ENCODE data around the gene WDR27.

The WDR27 gene

DNA sequence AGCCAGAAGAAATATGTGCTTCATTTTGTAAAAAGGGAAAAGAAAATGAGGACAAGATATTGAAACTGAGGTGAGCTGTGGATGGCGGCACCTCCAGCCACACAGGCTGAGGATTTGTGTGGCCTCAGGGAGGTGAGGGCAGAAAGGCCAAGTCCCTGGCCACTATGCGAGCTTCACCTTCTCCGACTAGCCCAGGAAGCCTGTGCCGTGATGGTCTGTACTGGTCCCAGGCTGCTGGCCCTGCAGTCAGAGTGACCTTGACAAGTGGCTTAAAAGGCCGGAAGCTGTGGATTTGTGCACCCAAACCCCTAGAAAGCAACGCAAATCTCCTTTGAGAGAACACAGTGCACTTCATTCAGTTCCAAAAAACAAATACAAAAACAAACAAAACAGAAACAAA, 48.1 kb downstream of the WDR27 start:
- TF ChIP-seq EZH2phosphoT487 (conservative IDR thresholded peaks at IDR 0.05; ENCODE audit: low read length) (no peak), CTCF (IDR thresholded peaks at IDR 0.05; ENCODE audit: insufficient read depth, low read length, poor library complexity, severe bottlenecking) (no peak)
- Histone ChIP-seq H4K20me1 (ENCODE audit: low read depth, low read length) (no peaks in the 10 kb centered on the region), H3K79me2 (ENCODE audit: insufficient read depth, low read length) (no peaks in the 10 kb centered on the region), H3K4me2 (ENCODE audit: low read depth, low read length, poor library complexity, severe bottlenecking) (no peak overlapping the region), H3K9ac (ENCODE audit: low read length) (no peak overlapping the region), H3K27ac (ENCODE audit: low read depth, low read length) (no peak overlapping the region), H2AFZ (ENCODE audit: low read depth, low read length, severe bottlenecking) (no peak overlapping the region), H3K27me3 (ENCODE audit: low read length) (no peaks in the 10 kb centered on the region), H3K9me2 (replicated peaks; ENCODE audit: insufficient read depth, low read length) (no peaks in the 10 kb centered on the region), H3K9me3 (ENCODE audit: insufficient read depth, low read length) (no peaks in the 10 kb centered on the region), H3K4me3 (ENCODE audit: insufficient read depth, low read length, poor library complexity, severe bottlenecking) (no peak overlapping the region), H3F3A (ENCODE audit: insufficient read depth) (no peaks in the 10 kb centered on the region), H3K36me3 (ENCODE audit: low read length) (peaks cover 7% of the 10 kb centered on the region; the same call in 1 of the 2 replicates)

DNA sequence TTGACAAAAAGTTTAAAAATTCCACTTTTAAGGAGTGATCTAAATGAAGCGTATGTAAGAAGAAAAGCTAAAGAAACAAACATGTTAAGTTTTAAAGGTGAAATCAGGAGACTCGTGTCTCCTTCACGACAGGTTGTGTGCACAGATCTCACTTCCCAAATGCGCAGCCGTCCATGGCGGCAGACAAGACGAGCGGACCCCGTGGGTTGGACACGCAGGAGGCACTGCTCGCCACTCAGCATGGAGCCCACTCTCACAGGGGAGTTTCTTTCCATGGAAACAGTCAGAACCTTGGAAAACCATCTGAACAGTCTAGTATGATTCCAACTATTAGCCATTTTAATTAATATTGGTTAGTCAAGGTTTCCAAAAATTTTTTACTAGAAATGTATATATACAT, 48.9 kb downstream of the WDR27 start:
- Histone ChIP-seq H3K27me3 (ENCODE audit: low read length) (no peaks in the 10 kb centered on the region), H3K4me2 (ENCODE audit: low read depth, low read length, poor library complexity, severe bottlenecking) (no peak overlapping the region), H3F3A (ENCODE audit: insufficient read depth) (no peaks in the 10 kb centered on the region), H3K27ac (ENCODE audit: low read depth, low read length) (no peak overlapping the region), H3K4me3 (ENCODE audit: insufficient read depth, low read length, poor library complexity, severe bottlenecking) (no peak overlapping the region), H3K9me3 (ENCODE audit: insufficient read depth, low read length) (no peaks in the 10 kb centered on the region), H2AFZ (ENCODE audit: low read depth, low read length, severe bottlenecking) (no peak overlapping the region), H4K20me1 (ENCODE audit: low read depth, low read length) (no peaks in the 10 kb centered on the region), H3K79me2 (ENCODE audit: insufficient read depth, low read length) (no peaks in the 10 kb centered on the region), H3K9ac (ENCODE audit: low read length) (no peak overlapping the region), H3K9me2 (replicated peaks; ENCODE audit: insufficient read depth, low read length) (no peaks in the 10 kb centered on the region), H3K36me3 (ENCODE audit: low read length) (peaks cover 7% of the 10 kb centered on the region; the same call in 1 of the 2 replicates)
- no peak for TF ChIP-seq EZH2phosphoT487 (conservative IDR thresholded peaks at IDR 0.05; ENCODE audit: low read length)
- no peak for TF ChIP-seq CTCF (IDR thresholded peaks at IDR 0.05; ENCODE audit: insufficient read depth, low read length, poor library complexity, severe bottlenecking)

DNA sequence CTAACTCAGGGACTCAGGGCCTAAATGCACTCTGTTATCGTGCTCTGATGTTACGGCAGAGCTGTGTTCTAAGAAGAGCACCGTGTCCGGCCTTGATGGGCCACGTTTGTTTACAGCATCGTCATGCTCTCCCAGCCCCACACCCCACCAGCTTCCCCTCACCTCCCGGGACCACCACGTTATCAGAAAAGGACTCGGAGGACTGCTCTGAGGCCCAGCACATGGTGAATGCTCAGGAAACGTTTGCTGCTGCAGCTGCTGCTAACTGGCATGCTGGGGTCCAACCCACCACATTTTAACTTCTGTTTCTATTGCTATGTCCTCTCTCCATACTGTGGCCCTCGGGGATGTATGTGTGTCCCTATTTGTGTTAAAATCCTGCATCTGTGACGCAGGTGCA, 50.3 kb downstream of the WDR27 start:
- Histone ChIP-seq H3K36me3 (ENCODE audit: low read length) (peaks cover 7% of the 10 kb centered on the region; the same call in 1 of the 2 replicates), H3F3A (ENCODE audit: insufficient read depth) (no peaks in the 10 kb centered on the region), H3K9me2 (replicated peaks; ENCODE audit: insufficient read depth, low read length) (no peaks in the 10 kb centered on the region), H3K4me2 (ENCODE audit: low read depth, low read length, poor library complexity, severe bottlenecking) (no peak overlapping the region), H3K27ac (ENCODE audit: low read depth, low read length) (no peak overlapping the region), H4K20me1 (ENCODE audit: low read depth, low read length) (no peaks in the 10 kb centered on the region), H3K27me3 (ENCODE audit: low read length) (no peaks in the 10 kb centered on the region), H3K9me3 (ENCODE audit: insufficient read depth, low read length) (no peaks in the 10 kb centered on the region), H3K4me3 (ENCODE audit: insufficient read depth, low read length, poor library complexity, severe bottlenecking) (no peak overlapping the region), H3K79me2 (ENCODE audit: insufficient read depth, low read length) (no peaks in the 10 kb centered on the region), H3K9ac (ENCODE audit: low read length) (no peak overlapping the region), H2AFZ (ENCODE audit: low read depth, low read length, severe bottlenecking) (no peak overlapping the region)
- TF ChIP-seq EZH2phosphoT487 (conservative IDR thresholded peaks at IDR 0.05; ENCODE audit: low read length) (no peak), CTCF (IDR thresholded peaks at IDR 0.05; ENCODE audit: insufficient read depth, low read length, poor library complexity, severe bottlenecking) (no peak)
